ENCODE measurements around the gene CPSF2.
"Not testable (repeated sequence)": the region's sequence is repeated elsewhere in the genome, so short reads cannot be mapped to it uniquely, and the experiment has no call there.

Gene CPSF2

DNA sequence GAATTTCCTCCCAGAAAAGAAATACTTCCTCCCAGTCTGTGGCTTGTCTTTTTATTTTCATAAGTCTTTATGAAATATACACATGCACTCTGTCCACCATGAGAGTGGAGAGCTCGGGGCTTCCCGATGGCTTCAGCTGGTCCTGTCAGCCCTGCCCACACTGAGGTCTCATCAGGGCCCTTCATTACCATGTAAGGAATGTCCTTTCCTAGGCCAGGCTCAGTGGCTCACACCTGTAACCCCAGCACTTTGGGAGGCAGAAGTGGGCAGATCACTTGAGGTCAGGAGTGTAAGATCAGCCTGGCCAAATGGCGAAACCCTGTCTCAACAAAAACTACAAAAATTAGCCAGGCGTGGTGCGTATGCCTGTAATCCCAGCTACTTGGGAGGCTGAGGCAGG, 77.0 kb downstream of the CPSF2 start:
- no peak overlapping the region for H3K27ac Mint-ChIP-seq
- no peaks in the 10 kb centered on the region for H3K9me3 Mint-ChIP-seq
- peaks cover 42% of the 10 kb centered on the region for H3K27me3 Mint-ChIP-seq
- H3K36me3 Mint-ChIP-seq, result no peaks in the 10 kb centered on the region
- H3K4me1 Mint-ChIP-seq, result no peaks in the 10 kb centered on the region
- no peak overlapping the region for H3K4me3 Mint-ChIP-seq
- no peak for ATAC-seq

DNA sequence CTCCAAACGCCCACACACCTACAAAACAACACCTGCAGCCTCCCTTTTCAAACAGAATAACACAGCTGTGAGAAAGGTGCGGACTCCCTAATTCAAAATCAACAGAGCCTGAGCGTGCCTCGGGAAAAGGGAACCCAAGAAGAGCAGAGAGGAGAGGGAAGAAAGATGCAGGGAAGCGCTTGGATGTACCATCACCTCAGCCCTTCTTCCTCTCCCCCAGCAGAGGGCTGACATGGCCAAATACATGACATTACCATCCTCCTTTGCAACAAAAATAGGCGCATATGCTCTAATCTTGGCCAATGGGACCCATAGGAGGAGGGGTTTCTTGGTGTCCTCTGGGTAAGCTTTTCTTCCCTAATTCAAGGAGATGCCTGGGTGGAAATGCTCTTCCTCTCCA, 78.0 kb downstream of the CPSF2 start:
- Mint-ChIP-seq H3K4me3 (no peak overlapping the region), H3K36me3 (no peaks in the 10 kb centered on the region), H3K27ac (no peak overlapping the region), H3K9me3 (no peaks in the 10 kb centered on the region), H3K27me3 (peaks cover 51% of the 10 kb centered on the region), H3K4me1 (no peaks in the 10 kb centered on the region)
- no peak for ATAC-seq

DNA sequence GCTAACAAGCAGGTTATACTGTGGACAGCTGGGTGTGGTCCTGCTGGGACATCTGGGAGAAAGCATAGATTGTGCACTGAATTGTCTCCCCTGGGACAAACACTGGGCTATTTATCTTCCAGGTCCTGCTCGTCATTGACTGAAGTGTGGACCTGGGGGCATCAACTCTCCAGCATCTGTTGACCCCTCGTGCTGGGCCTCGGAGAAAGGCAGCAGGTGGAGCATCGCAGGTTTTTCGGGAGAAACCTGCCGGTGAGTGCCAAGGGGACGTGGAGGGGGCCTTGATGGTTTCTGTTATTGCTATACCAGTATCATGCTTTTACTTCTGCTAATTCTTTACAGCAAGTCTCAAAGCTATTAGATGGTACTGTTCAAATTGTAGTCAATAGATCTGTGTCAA, 81.3 kb downstream of the CPSF2 start:
- H3K36me3 Mint-ChIP-seq, result no peaks in the 10 kb centered on the region
- ATAC-seq, result no peak
- no peaks in the 10 kb centered on the region for H3K4me1 Mint-ChIP-seq
- no peak overlapping the region for H3K27ac Mint-ChIP-seq
- H3K9me3 Mint-ChIP-seq, result peaks cover 2% of the 10 kb centered on the region
- H3K4me3 Mint-ChIP-seq, result no peak overlapping the region
- peaks cover 58% of the 10 kb centered on the region for H3K27me3 Mint-ChIP-seq

DNA sequence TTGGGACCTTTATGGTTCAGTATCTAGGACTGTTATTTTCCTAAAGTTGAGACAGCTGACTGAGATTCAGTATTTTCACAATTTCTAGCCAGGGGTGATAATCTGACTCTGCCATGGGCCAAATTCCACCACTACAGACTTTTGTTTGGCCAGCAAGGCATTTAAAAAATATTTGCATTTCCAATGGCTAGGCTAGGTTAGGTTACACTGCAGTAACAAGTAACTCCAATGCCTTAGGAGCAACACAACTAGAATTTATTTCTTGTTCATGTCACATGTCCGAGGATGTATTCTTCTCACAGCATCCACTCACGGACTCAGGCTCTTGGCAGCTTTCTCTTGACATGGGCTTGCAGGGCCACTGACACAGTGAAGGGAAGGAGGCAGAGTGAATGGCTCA, 83.0 kb downstream of the CPSF2 start:
- ATAC-seq, result no peak
- Mint-ChIP-seq H3K36me3 (no peaks in the 10 kb centered on the region), H3K27me3 (peaks cover 52% of the 10 kb centered on the region), H3K4me3 (no peak overlapping the region), H3K4me1 (no peaks in the 10 kb centered on the region), H3K9me3 (peaks cover 2% of the 10 kb centered on the region), H3K27ac (no peak overlapping the region)

DNA sequence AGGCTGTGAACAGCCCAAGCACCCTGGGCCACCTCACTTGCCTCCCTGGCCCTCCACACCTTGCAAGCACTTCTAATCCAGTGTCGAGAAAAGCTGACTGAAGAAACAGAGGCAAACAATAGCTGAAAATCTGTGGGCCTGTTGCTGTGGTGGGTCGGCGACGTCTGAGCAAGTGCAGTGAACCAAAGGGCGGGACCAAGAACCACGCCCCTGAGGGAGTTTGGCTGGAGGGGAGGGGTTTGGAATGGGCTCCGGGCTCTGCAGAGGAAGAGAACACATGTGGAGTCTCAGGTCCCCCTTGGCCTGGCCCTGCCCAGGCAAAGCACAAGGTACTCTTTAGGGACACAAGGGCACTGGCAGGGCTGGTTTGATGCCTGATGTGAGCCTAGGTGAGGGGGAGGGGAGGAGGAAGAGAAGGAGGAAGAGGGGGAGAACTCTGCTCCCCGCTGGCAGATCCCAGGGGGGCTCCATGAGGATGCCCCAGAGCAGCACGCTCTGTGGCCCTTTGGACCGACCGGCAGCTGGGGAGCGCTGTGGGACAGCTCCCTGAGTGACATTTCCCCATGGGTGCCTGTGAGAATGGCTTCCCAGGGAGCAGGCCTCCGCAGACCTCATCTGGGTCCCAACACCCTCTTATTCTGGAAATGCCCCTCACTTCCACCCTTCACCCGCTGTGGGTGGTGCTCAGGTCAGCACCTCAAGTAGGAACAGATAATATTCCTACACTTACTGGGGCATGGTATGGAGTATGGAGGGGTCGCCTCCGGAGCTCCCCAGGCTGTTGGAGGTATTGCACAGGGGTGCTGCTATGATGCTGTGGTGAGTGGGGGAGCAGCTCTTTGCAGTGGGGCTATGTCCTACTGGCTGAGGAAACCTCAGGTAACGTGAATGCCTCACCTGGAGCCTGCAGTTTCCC, 85.5 kb downstream of the CPSF2 start:
- Mint-ChIP-seq H3K36me3 (no peaks in the 10 kb centered on the region), H3K4me1 (no peaks in the 10 kb centered on the region), H3K27ac (no peak overlapping the region), H3K4me3 (no peak overlapping the region), H3K27me3 (peaks cover 43% of the 10 kb centered on the region), H3K9me3 (peaks cover 8% of the 10 kb centered on the region)
- no peak for ATAC-seq

DNA sequence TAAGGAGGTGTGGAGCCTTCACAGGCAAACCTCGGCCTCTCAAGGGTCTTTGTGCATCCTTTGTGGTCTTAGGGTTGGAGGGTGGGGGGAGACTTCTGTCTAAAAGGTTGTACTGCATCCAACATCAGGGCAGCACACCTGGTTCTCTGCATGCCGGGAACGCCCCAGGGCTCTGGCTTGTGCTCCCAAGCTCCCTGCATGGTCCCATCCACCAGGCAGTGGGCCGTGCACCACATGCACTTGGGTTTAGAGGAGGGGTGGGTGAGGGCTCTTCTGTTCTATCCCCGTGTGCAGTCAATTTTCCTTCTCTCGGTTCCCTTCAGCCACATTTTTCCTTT, 86.1 kb downstream of the CPSF2 start:
- ATAC-seq, result no peak
- Mint-ChIP-seq H3K27me3 (peaks cover 37% of the 10 kb centered on the region), H3K4me1 (no peaks in the 10 kb centered on the region), H3K27ac (no peak overlapping the region), H3K9me3 (peaks cover 11% of the 10 kb centered on the region), H3K36me3 (no peaks in the 10 kb centered on the region), H3K4me3 (no peak overlapping the region)

DNA sequence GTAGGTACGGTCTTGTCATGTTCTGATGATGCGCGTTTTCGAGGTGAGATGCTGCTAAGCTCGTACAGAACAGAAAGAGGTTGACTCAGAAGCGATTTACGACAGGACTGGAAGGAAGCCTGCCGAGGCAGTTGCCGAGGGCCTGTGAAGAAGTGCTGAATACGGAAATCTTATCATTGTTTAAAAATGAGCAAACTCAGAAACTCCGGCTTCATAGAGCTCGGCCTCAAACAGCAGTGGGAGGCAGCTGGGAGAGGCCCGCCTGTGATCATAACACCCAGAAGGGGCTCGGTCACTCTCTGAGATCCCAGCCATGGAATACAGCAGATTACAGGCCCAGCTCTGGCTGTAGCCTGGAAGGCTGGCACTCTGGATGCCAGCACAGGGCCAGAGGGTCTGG, 87.4 kb downstream of the CPSF2 start:
- Mint-ChIP-seq H3K27me3 (peaks cover 34% of the 10 kb centered on the region), H3K27ac (no peak overlapping the region), H3K4me1 (no peaks in the 10 kb centered on the region), H3K9me3 (peaks cover 19% of the 10 kb centered on the region), H3K4me3 (no peak overlapping the region), H3K36me3 (no peaks in the 10 kb centered on the region)
- no peak for ATAC-seq

DNA sequence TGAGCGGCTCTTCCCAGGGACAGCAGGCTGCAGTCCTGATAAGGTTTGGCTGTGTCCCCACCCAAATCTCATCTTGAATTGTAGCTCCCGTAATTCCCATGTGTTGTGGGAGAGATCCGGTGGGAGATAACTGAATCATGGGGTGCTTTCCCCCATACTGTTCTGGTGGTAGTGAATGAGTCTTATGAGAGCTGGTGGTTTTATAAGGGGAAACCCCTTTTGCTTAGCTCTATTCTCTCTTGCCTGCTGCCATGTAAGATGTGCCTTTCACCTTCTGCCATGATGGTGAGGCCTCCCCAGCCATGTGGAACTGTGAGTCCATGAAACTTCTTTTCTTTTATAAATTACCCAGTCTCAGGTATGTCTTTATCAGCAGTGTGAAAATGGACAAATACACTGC, 91.4 kb downstream of the CPSF2 start:
- H3K27me3 Mint-ChIP-seq, result peaks cover 29% of the 10 kb centered on the region
- H3K4me1 Mint-ChIP-seq, H3K36me3 Mint-ChIP-seq, ATAC-seq, H3K27ac Mint-ChIP-seq, H3K4me3 Mint-ChIP-seq: not testable (repeated sequence)
- peaks cover 17% of the 10 kb centered on the region for H3K9me3 Mint-ChIP-seq

DNA sequence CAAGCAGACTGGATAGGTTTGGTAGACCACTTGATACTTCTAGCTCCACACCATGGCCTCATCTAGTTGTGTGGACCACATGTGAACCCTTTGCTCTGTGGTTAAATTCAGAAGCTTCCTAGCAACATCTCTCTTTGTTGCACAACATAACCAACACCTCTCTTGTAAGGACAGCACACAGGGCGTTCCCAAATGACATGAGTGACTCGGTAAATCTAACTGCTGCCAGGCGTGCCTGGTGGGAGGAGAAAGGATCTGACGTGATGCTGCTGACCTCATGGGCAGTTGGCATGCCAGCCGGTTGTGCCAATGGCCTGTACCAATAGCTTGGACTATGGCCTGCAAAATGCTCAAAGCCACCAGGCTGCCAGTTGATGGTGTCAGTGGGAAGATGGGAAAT, 93.8 kb downstream of the CPSF2 start:
- no peak for ATAC-seq
- Mint-ChIP-seq H3K36me3 (no peaks in the 10 kb centered on the region), H3K27ac (no peak overlapping the region), H3K4me1 (no peaks in the 10 kb centered on the region), H3K4me3 (no peak overlapping the region), H3K27me3 (peaks cover 20% of the 10 kb centered on the region), H3K9me3 (peaks cover 17% of the 10 kb centered on the region)

DNA sequence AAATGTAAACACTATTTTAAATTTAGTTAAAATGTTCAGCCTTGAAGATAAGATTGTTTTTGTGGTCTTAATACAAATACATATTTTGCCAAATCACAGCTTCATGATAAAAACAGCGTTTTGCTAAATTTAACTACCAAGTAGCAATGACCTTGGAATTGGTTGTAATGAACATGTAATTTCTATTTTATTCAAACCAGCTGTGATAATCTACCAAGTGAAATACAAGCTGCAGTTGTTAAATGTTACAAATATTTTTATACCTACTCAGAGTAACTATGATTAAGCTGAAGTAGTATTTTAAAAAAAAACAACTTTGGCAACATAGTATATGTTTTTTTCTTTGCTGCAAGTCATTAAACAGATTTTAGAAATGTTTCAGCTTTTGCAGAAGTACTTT, 96.2 kb downstream of the CPSF2 start:
- no peak for ATAC-seq
- Mint-ChIP-seq H3K27ac (no peak overlapping the region), H3K36me3 (no peaks in the 10 kb centered on the region), H3K4me1 (no peaks in the 10 kb centered on the region), H3K4me3 (no peak overlapping the region), H3K9me3 (peaks cover 7% of the 10 kb centered on the region), H3K27me3 (peaks cover 33% of the 10 kb centered on the region)
